Skin of body (tissue), 2 donors: Measurements from ENCODE around the gene HTD2. TPM values are rescaled to one million over a fixed set of nuclear protein-coding genes. Genes with fewer than 3 reads are reported as not detected.
"Not testable (repeated sequence)": the region's sequence is repeated elsewhere in the genome, so short reads cannot be mapped to it uniquely, and the experiment has no call there.

Experiments
- DNase-seq: peaks from one replicate; lab custom pipeline; 2025; lab: John Stamatoyannopoulos, UW
- total RNA-seq: library from RNA; depleted of rRNA; stranded (reverse); fragments of >200 nt; gene quantifications from one replicate; pipeline ENCODE4 v1.2.3, GENCODE V29; 2014

The HTD2 gene
- 10.6 TPM for total RNA-seq

DNA sequence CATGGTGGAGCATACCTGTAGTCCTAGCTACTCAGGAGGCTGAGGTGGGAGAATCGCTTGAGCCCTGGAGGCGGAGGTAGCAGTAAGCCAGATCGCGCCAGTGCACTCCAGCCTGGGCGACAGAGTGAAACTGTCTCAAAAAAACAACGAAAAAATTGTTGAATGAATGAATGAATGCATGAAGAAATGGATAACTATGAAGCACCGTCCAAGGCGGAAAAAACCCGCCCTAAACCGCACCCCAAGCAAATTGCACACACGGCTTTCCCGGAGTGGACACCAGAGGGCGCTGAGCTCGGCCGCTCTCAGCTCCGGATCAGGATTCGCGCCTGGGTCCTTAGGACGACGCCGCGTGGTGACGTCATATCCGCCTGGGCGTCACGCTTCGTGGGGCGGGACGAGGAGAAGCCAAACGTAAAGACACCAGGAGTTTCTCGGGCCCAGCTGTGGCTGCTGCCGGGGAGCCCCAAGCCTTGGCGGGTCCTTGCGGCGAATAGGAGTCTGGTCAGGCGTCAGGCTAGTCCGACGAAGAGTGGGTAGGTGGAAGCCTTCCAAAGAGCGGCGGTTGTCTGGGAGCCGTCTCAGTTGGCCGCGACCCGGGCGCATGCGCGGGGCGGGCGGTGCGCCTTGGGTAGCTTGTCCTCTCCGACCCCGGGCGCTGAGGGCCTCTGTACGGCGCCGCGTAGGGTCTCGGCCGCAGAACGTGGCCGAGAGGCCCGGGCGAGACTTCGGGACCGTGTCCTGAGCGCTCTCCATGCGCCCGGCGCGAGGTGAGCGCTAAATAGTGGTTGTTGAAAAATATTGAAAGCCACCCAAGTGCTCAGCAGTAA is at the start of gene HTD2, which contains the start of gene RPP14:
Gene HTD2, plus strand, starts transcription at position 639 of the 830 bp plus-strand sequence. CDS start 11,094 bp downstream, outside the sequence.
Gene RPP14, plus strand, starts transcription at position 364 of the 830 bp plus-strand sequence. CDS start 4,085 bp downstream, outside the sequence.
- peak; percentile 97 for DNase-seq

DNA sequence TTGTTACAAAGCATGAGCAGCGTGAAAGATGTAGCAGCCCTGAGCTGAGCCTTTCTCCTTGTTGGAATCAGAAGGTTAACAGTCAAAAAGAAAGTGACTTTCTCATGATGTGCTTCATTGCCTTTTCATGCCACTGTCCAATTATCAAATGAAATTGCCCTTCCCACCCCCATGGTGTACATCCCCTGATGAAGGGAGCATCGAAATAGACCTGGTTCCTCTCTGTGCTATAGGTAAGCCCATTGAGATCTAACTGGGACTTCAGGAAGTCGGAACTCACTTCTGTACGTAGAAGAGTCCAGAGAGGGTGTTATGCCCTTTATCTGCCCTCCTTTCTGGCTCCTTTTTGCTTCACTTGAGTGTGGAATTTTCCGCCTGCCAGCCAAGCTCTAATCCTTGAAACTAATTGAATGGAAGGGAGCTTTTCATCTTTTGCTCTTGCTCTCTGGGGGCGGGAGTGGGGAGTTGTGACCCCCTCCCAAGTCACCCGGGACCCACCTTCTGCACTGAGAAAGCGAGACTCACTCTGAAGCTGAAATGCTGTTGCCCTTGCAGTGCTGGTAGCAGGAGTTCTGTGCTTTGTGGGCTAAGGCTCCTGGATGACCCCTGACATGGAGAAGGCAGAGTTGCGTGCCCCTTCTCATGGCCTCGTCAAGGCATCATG is 47.8 kb upstream of the HTD2 start:
- no peak for DNase-seq

DNA sequence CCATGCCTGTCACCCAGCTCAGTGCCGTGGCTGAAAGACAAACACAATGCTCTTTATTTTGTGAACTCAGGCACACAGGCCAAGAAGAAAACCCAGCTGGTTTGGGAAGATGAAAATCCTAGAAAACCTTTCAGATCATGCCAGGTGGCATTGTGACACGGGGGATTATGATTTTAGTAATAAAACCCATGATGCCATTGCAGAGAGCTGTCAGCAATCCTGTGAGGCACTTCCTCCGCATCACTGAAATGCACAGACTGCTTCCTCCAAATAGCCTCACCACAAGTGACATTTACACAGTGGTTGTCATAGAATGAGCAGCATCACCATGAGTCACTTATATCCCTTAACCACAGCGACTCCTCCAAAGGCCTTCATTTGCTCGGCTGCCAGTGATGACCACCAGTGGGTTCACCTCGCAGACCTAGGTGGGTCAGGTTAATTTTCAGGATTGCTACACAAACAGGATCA is 46.0 kb upstream of the HTD2 start:
- no peak for DNase-seq

- DNase-seq: no peak
These were observed 45.6 kb upstream of the HTD2 start for GRCh38 chr3:58260733-58261132.

GRCh38 chr3:58261954-58262666 is 44.2 kb upstream of the HTD2 start:
- no peak for DNase-seq

GRCh38 chr3:58266577-58266976 is 39.7 kb upstream of the HTD2 start:
- peak; percentile 25 for DNase-seq

DNA sequence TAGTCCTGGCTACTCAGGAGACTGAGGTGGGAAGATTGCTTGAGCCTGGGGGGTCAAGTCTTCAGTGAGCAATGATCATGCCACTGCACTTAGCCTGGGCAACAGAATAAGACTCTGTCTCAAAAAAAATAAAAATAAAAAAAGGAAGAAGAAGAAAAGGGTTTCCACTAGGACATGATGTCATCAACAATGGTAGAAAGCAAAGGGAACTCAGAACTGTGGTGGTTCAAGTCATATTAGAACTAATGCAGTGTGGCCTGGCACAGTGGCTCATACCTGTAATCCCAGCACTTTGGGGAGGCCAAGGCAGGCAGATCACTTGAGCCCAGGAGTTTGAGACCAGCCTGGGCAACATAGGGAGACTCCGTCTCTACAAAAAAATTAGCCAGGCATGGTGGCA is 38.8 kb upstream of the HTD2 start:
- not testable (repeated sequence) for DNase-seq

DNA sequence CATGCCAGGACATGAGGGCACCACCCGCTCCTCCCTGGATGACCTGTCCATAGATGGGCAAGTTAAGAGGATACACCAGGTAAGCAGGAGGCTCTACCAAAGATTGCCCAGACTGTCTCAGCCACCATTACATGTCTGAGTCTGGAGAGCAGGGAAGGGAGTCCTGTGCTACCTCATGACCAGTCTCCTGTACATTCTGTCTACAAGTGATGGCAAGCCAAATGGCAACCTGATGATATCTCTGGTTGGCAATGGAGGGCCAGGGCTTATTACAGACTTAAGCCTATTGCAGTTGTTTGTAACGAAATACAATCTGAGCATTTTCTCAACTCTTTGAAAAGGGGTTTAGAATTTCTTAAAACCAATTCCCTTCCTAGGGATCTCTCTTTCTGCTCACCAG is 37.0 kb upstream of the HTD2 start:
- no peak for DNase-seq

DNA sequence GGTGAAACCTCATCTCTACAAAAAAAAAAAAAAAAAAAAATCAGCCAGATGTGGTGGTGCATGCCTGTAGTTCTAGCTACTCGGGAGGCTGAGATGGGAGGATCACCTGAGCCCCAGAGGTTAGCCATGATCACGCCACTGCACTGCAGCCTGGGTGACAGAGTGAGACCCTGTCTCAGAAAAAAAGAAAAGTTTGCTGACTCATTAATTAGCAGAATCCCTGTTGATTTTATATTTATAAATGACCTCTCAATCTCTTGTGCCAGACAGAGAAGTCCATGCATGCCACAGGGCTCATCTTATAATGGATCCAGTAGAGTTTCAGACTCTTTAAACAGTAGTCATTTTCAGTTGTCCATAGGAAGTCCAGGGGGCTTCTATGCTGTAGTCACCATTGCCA is 35.8 kb upstream of the HTD2 start:
- no peak for DNase-seq

- no peak for DNase-seq
These were observed 34.3 kb upstream of the HTD2 start for GRCh38 chr3:58271901-58272501.

GRCh38 chr3:58272891-58273290 is 33.4 kb upstream of the HTD2 start:
- no peak for DNase-seq

GRCh38 chr3:58273362-58273761 is 33.0 kb upstream of the HTD2 start:
- DNase-seq: not testable (repeated sequence)

- DNase-seq: no peak
These were observed 32.2 kb upstream of the HTD2 start for GRCh38 chr3:58274027-58274614.

DNA sequence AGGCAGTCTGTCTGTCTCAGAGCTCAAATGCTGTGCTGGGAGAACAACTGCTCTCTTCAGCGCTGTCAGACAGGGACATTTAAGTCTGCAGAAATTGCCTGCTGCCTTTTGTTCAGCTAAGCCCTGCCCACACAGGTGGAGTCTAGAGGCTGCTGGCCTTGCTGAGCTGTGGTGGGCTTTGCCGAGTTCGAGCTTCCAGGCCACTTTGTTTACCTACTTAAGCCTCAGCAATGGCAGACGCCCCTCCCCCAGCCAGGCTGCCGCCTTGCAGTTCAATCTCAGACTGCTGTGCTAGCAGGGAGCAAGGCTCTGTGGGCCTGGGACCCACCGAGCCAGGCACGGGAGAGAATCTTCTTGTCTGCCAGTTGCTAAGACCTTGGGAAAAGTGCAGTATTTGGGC is 25.3 kb upstream of the HTD2 start:
- DNase-seq: no peak

DNA sequence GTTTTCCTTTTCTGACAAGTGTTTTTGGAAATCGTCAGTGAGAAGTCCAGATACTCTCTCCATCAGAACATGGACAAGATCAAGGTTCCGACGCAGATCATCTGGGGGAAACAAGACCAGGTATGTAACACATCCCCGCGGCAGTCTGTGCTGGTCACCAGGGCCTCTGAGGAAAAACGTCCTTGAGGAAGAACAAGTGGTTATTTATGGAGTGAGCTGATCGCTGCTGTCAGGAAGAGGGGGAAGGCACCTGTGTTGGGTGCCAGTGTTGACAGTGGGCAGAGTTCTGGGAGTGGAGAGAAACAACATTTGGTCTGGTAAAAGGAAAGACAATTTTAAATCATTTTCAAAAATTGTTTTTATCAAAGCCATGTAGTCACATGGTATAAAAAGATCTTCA is 21.0 kb upstream of the HTD2 start:
- no peak for DNase-seq

- DNase-seq: no peak
These were observed 19.0 kb upstream of the HTD2 start for GRCh38 chr3:58287354-58287753.

- no peak for DNase-seq
These were observed 18.1 kb upstream of the HTD2 start for GRCh38 chr3:58288011-58288728.

- not testable (repeated sequence) for DNase-seq
These were observed 17.2 kb upstream of the HTD2 start for GRCh38 chr3:58288964-58289613.

GRCh38 chr3:58290446-58290845 is 15.9 kb upstream of the HTD2 start:
- not testable (repeated sequence) for DNase-seq
